ENCODE data around the gene SLC8A2. TPM values are rescaled to one million over a fixed set of nuclear protein-coding genes. Genes with fewer than 3 reads are reported as not detected.

The SLC8A2 gene
- total and polyA plus RNA-seq, 2 of the 4 experiments (the other 2 are of a cell fraction) = 0.05 TPM; not detected in 1

- H2AK5ac ChIP-seq (ENCODE audit: low read depth, low read length) = no peak overlapping the region
- H3K56ac ChIP-seq (ENCODE audit: extremely low read depth, insufficient read depth, low read length) = no peak overlapping the region
- 0 out of 2 replicates have a peak overlapping the region, but pooled peaks have one; percentile 66 for H3K14ac ChIP-seq (replicated peaks; ENCODE audit: low read depth, low read length)
- peak overlapping the region; percentile 0 for H2AK9ac ChIP-seq (replicated peaks; ENCODE audit: low read depth, low read length, poor library complexity)
- H3K23ac ChIP-seq (ENCODE audit: low read depth, low read length) = peak overlapping the region; percentile 62
- H3K9me1 ChIP-seq (ENCODE audit: insufficient read depth, low read length) = peaks cover 13% of the 10 kb centered on the region
- peak overlapping the region; percentile 90 for H3K4me2 ChIP-seq (ENCODE audit: low read depth, low read length)
- H2BK5ac ChIP-seq (ENCODE audit: low read depth, low read length, poor library complexity, severe bottlenecking) = no peak overlapping the region
- H2AFZ ChIP-seq (replicated peaks; ENCODE audit: low read length, poor library complexity) = no peak overlapping the region
- H3K4me3 ChIP-seq (ENCODE audit: insufficient read depth, low read depth, low read length) = peak overlapping the region; percentile 91; the same call in 1 of the 2 replicates
- H3K9ac ChIP-seq (ENCODE audit: low read depth, low read length) = no peak overlapping the region
- no peak overlapping the region for H2BK20ac ChIP-seq (ENCODE audit: low read depth, low read length)
- H3K27me3 ChIP-seq (ENCODE audit: control insufficient read depth, insufficient read depth, low read length) = peaks cover 28% of the 10 kb centered on the region
- in situ Hi-C loops (cut with MboI; ENCODE audit: low sequenced_read_pairs) = no loop called here
- dilution Hi-C loops (cut with HindIII; ENCODE audit: low sequenced_read_pairs, unreplicated experiment) = no loop called here
- no peak overlapping the region for H4K8ac ChIP-seq (ENCODE audit: low read depth in 2 of 2, low read length in 2 of 2)
- H3K36me3 ChIP-seq (ENCODE audit: control insufficient read depth, insufficient read depth, low read length) = peaks cover 22% of the 10 kb centered on the region
- TF ChIP-seq BHLHE40 (IDR thresholded peaks at IDR 0.05; ENCODE audit: low read depth, low read length) (no peak), RAD21 (IDR thresholded peaks at IDR 0.05; ENCODE audit: low read length) (no peak), SMC3 (IDR thresholded peaks at IDR 0.05; ENCODE audit: low read depth, low read length) (no peak), MAZ (IDR thresholded peaks at IDR 0.05; ENCODE audit: borderline replicate concordance, low read depth, low read length) (no peak), CTCF (conservative IDR thresholded peaks at IDR 0.05; ENCODE audit: low read depth, low read length) (no peak), CHD1 (IDR thresholded peaks at IDR 0.05; ENCODE audit: low read depth, low read length) (no peak), CEBPB (IDR thresholded peaks at IDR 0.05; ENCODE audit: low read depth, low read length) (no peak), ELK1 (IDR thresholded peaks at IDR 0.05; ENCODE audit: borderline replicate concordance, low read depth, low read length) (no peak), POLR2A (IDR thresholded peaks at IDR 0.05; ENCODE audit: low read depth, low read length) (no peak), RCOR1 (IDR thresholded peaks at IDR 0.05; ENCODE audit: insufficient replicate concordance, low read length) (no peak), USF2 (IDR thresholded peaks at IDR 0.05; ENCODE audit: low read depth, low read length) (no peak), NFE2L2 (IDR thresholded peaks at IDR 0.05; ENCODE audit: low read depth, low read length) (no peak), MAFK (IDR thresholded peaks at IDR 0.05; ENCODE audit: low read depth, low read length) (no peak), MXI1 (IDR thresholded peaks at IDR 0.05; ENCODE audit: borderline replicate concordance, low read depth, low read length) (no peak), FOS (IDR thresholded peaks at IDR 0.05; ENCODE audit: low read depth, low read length) (no peak)
- H2BK15ac ChIP-seq (ENCODE audit: low read depth, low read length) = no peak overlapping the region
- ATAC-seq (ENCODE audit: low read depth) = no peak
- no peak for DNase-seq
- BruUV-seq (replicated peaks) = no TSS peak
- no peak overlapping the region for H4K5ac ChIP-seq (ENCODE audit: low read depth, low read length)
- H4K91ac ChIP-seq (ENCODE audit: insufficient read depth, low read depth, low read length) = no peak overlapping the region
- intact Hi-C loops (cut with micrococcal nuclease) = no loop called here
- H3K4ac ChIP-seq (ENCODE audit: low read depth, low read length) = no peak overlapping the region
- peaks cover 9% of the 10 kb centered on the region for H3K4me1 ChIP-seq (ENCODE audit: control insufficient read depth, insufficient read depth, low read length)
- H3K27ac ChIP-seq (ENCODE audit: insufficient read depth, low read length) = no peak overlapping the region
- no peaks in the 10 kb centered on the region for H3K9me3 ChIP-seq (ENCODE audit: control insufficient read depth, insufficient read depth, low read length)
- no peak overlapping the region for H3K18ac ChIP-seq (ENCODE audit: low read depth, low read length)
- ChIA-PET CTCF (no interaction called here), POLR2A (ENCODE audit: unreplicated experiment) (no interaction called here)
- H2BK120ac ChIP-seq (ENCODE audit: low read depth, low read length) = no peak overlapping the region
- peaks cover 8 to 28% of the 10 kb centered on the region in 2 experiments; a peak in 3 of 4 replicates for H3K79me1 ChIP-seq (ENCODE audit: low read depth in 1 of 2, low read length in 2 of 2)
- WGBS, 2 experiments (ENCODE audit: extremely low coverage in 2 of 2, insufficient read length in 1 of 2) = 29% methylated on average over 7 of the region's 18 CpGs; no CpG with 5 or more reads in 1 of the 2 experiments
- H4K20me1 ChIP-seq (ENCODE audit: insufficient read depth, low read length) = peaks cover 29% of the 10 kb centered on the region
Observed at GRCh38 chr19:47417107-47417745, 54.5 kb downstream of the SLC8A2 start.

Measured in IMR-90 (cell line).